Left lung (tissue), 10 donors: Measurements from ENCODE around the gene MTR. TPM values are rescaled to one million over a fixed set of nuclear protein-coding genes. Genes with fewer than 3 reads are reported as not detected.

Experiments used
- ATAC-seq: fragments of 200-7000 bp; cut with Tn5 transposase; one replicate; pipeline ENCODE4 v1.9.1; 2020; ENCODE audit warnings: moderate library complexity
- DNase-seq, 4 donors: peaks; one replicate each; pipeline ENCODE4 v3.0.0-alpha.2; 2013 to 2020
- H3K27ac ChIP-seq, 2 donors: fragments of 200-600 bp; sonication (generic) in 1 of 2; one replicate each; pipeline versions ENCODE4 v1.5.0 to v1.8.0; 2020 to 2021
- H3K27me3 ChIP-seq, 2 donors: fragments of 200-600 bp; sonication (generic) in 1 of 2; one replicate each; pipeline versions ENCODE4 v1.5.0 to v1.8.0; 2020 to 2021
- H3K36me3 ChIP-seq, 2 donors: fragments of 200-600 bp; sonication (generic) in 1 of 2; one replicate each; pipeline versions ENCODE4 v1.5.0 to v1.8.0; 2020 to 2021
- H3K4me1 ChIP-seq, 2 donors: fragments of 200-600 bp; one replicate each; pipeline ENCODE4 v1.8.0; 2021
- H3K4me3 ChIP-seq, 2 donors: fragments of 200-600 bp; sonication (generic) in 1 of 2; one replicate each; pipeline versions ENCODE4 v1.5.0 to v1.8.0; 2020 to 2021; ENCODE audit warnings: mild to moderate bottlenecking in 1 of 2
- H3K9me3 ChIP-seq, 2 donors: fragments of 200-600 bp; sonication (generic) in 1 of 2; one replicate each; pipeline versions ENCODE4 v1.5.0 to v1.8.0; 2020 to 2021
- intact Hi-C, 2 donors: fragments of 100-400 bp; cut with DNase I; formaldehyde crosslinking; loops; one replicate each; pipeline versions ENCODE4 v1.11.2 to v1.14.2; 2022
- polyA plus RNA-seq, 6 donors: library from polyadenylated mRNA; unstranded; fragments of 120-200 nt; gene quantifications; one replicate each; pipeline ENCODE4 v1.2.1, GENCODE V29; 2013; ENCODE audit not compliant: insufficient read length in 6 of 6
- total RNA-seq, 2 donors: library from RNA; stranded (reverse); fragmentation: NEBNext Ultra II Directional; extraction: Animal tissue kit (Norgen Biotek cat#: 25700); gene quantifications; one replicate each; pipeline ENCODE4 v1.2.1, GENCODE V29; 2021
- TF ChIP-seq, protein P1 (sequence below), 2 donors: fragments of 200-600 bp; sonication (generic) in 1 of 2; IDR thresholded peaks; one replicate each; pipeline versions ENCODE4 v1.5.0 to v1.8.0; 2021; ENCODE audit warnings: antibody characterized with exemption in 2 of 2
- donor health status: DM: no; HTN: yes; CAD: no.
- donor health status: DM: no; HTN: no; CAD: no.

Gene MTR
- total and polyA plus RNA-seq, 8 donors = 35.9 to 52.2 (median 42.3) TPM

DNA sequence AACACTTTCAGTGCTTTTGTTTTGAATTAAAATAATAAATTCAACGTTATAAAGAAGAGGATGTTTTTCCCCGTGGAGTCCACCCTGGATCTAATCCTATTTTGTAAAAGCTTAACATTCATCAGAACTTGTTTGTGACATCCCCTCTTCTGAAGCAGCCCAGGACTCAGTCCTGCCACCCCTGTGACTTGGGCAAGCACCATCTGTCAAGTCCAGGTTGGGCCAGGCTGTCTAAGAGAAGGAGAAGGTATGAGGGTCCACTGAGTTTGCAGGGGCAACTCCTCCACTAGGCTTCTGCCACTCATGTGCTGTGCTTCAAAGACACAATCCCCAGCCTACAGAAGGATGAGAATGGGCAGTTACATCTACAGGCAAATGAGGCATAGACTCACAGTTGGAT lies 149.5 kb downstream of the MTR start:
- H3K36me3 ChIP-seq = no peaks in the 10 kb centered on the region
- ATAC-seq = no peak
- DNase-seq = no peak
- H3K4me1 ChIP-seq = no peaks in the 10 kb centered on the region
- TF ChIP-seq, protein P1, sequence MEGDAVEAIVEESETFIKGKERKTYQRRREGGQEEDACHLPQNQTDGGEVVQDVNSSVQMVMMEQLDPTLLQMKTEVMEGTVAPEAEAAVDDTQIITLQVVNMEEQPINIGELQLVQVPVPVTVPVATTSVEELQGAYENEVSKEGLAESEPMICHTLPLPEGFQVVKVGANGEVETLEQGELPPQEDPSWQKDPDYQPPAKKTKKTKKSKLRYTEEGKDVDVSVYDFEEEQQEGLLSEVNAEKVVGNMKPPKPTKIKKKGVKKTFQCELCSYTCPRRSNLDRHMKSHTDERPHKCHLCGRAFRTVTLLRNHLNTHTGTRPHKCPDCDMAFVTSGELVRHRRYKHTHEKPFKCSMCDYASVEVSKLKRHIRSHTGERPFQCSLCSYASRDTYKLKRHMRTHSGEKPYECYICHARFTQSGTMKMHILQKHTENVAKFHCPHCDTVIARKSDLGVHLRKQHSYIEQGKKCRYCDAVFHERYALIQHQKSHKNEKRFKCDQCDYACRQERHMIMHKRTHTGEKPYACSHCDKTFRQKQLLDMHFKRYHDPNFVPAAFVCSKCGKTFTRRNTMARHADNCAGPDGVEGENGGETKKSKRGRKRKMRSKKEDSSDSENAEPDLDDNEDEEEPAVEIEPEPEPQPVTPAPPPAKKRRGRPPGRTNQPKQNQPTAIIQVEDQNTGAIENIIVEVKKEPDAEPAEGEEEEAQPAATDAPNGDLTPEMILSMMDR (IDR thresholded peaks at IDR 0.05) = no peak
- H3K9me3 ChIP-seq = peaks cover 0 to 4% of the 10 kb centered on the region in 2 donors
- H3K27me3 ChIP-seq = no peaks in the 10 kb centered on the region
- H3K27ac ChIP-seq = no peak overlapping the region
- intact Hi-C loops = no loop called here
- no peak overlapping the region for H3K4me3 ChIP-seq

- no peaks in the 10 kb centered on the region for H3K36me3 ChIP-seq
- intact Hi-C loops = no loop called here
- H3K27me3 ChIP-seq = no peaks in the 10 kb centered on the region
- no peak overlapping the region for H3K27ac ChIP-seq
- no peak for DNase-seq
- peaks cover 0 to 4% of the 10 kb centered on the region in 2 donors for H3K9me3 ChIP-seq
- TF ChIP-seq, protein P1 (IDR thresholded peaks at IDR 0.05) = no peak
- H3K4me3 ChIP-seq = no peak overlapping the region
- H3K4me1 ChIP-seq = no peaks in the 10 kb centered on the region
- no peak for ATAC-seq
These were observed 149.9 kb downstream of the MTR start for GRCh38 chr1:236945002-236945401.

- ATAC-seq = no peak
- intact Hi-C loops = no loop called here
- TF ChIP-seq, protein P1 (IDR thresholded peaks at IDR 0.05) = no peak
These were observed 152.7 kb downstream of the MTR start for GRCh38 chr1:236947794-236948193.

DNA sequence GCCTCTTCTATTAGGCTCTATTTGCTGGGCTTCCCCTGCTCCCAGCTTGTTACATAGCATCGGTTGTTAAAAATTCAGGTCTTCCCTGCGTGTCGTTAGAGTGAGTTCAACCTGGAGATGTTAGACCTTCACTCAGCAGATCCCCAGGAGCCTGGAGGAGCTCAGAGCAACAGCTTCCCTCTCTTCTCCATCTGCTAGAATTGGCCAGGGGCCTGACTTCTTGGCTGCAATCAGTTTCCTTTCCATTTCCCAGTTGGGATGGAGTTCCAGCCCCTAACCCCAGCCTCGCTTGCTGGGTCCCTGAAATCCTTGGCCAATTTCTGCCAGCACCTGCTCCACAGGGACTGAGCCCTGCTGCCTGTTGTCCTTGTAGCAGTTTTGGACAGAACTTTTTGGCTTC lies 153.3 kb downstream of the MTR start:
- ATAC-seq (no peak), DNase-seq (no peak)
- Histone ChIP-seq H3K9me3 (no peaks in the 10 kb centered on the region), H3K27ac (no peak overlapping the region), H3K4me3 (no peak overlapping the region), H3K36me3 (no peaks in the 10 kb centered on the region), H3K4me1 (no peaks in the 10 kb centered on the region), H3K27me3 (no peaks in the 10 kb centered on the region)
- intact Hi-C loops = no loop called here
- TF ChIP-seq, protein P1 (IDR thresholded peaks at IDR 0.05) = no peak

More at GRCh38 chr1:236947794-236948193, 152.7 kb downstream of the MTR start:
- Histone ChIP-seq H3K36me3 (no peaks in the 10 kb centered on the region), H3K27me3 (no peaks in the 10 kb centered on the region), H3K27ac (no peak overlapping the region), H3K9me3 (no peaks in the 10 kb centered on the region), H3K4me1 (no peaks in the 10 kb centered on the region), H3K4me3 (no peak overlapping the region)
- no peak for DNase-seq

DNA sequence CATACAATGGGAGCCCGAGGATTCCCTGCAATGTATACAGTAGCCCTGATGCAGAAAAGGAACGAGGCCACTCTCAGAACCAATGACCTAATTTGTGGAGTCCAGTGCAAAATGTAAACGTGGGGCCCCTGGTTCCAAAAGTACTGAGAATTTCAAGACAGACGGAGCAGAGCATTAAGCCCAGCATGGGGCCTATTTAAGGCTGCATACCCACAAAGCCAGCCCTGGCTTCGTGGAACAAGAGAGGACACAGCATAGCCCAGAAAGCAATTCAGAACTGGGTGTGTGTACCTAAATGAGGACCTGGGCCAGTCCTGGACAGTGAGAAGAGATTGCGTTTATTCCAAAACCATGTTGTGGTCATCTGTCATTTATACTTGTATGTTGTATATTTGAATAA lies 153.9 kb downstream of the MTR start:
- intact Hi-C loops = no loop called here
- H3K4me3 ChIP-seq = no peak overlapping the region
- ATAC-seq = no peak
- TF ChIP-seq, protein P1 (IDR thresholded peaks at IDR 0.05) = no peak
- no peaks in the 10 kb centered on the region for H3K9me3 ChIP-seq
- no peak overlapping the region for H3K27ac ChIP-seq
- H3K36me3 ChIP-seq = no peaks in the 10 kb centered on the region
- no peak for DNase-seq
- no peaks in the 10 kb centered on the region for H3K4me1 ChIP-seq
- H3K27me3 ChIP-seq = no peaks in the 10 kb centered on the region
